K562 (cell line): Measurements from ENCODE around the gene PPP1R3C. TPM values are rescaled to one million over a fixed set of nuclear protein-coding genes. Genes with fewer than 3 reads are reported as not detected.

Experiments used
- ATF1 ChIP-seq, 2 experiments: fragments of 450-650 bp in 1 of 2; IDR thresholded peaks; 2 replicates each; pipeline ENCODE4 v1.6.1; 2016; ENCODE audit warnings: missing compliant biosample characterization in 1 of 2, missing genetic modification characterization in 1 of 2
- ATF3 ChIP-seq, 2 experiments: fragments of 450-650 bp in 1 of 2; sonication (generic) in 1 of 2; formaldehyde crosslinking in 1 of 2; IDR thresholded peaks in 1 of 2; conservative IDR thresholded peaks in 1 of 2; 2 replicates each; pipeline versions ENCODE4 v1.6.1 to v1.8.1; 2016 to 2023; ENCODE audit warnings: mild to moderate bottlenecking in 2 of 2, moderate library complexity in 2 of 2, inconsistent platforms in 1 of 2, missing genetic modification reagents in 1 of 2
- BCL6 ChIP-seq: fragments of 250-450 bp; sonication (Bioruptor Pico); IDR thresholded peaks from 2 replicates; pipeline ENCODE4 v1.4.0; 2020
- BRD4 ChIP-seq: fragments of 200-600 bp; sonication (generic); IDR thresholded peaks from 2 replicates; pipeline ENCODE4 v1.6.1; 2017; ENCODE audit warnings: inconsistent platforms
- FOXK2 ChIP-seq, 2 experiments: fragments of 450-650 bp; IDR thresholded peaks in 1 of 2; conservative IDR thresholded peaks in 1 of 2; 2 replicates each; pipeline ENCODE4 v1.6.1; 2016; ENCODE audit warnings: low read depth in 2 of 2, mild to moderate bottlenecking in 1 of 2
- IRF1 ChIP-seq: sonication (generic); formaldehyde crosslinking; IDR thresholded peaks from 2 replicates; pipeline ENCODE4 v1.8.0; 2022; ENCODE audit warnings: missing genetic modification reagents, mild to moderate bottlenecking, borderline replicate concordance
- JUNB ChIP-seq: fragments of 450-650 bp; formaldehyde crosslinking; conservative IDR thresholded peaks from 2 replicates; pipeline ENCODE4 v1.4.0; 2020; ENCODE audit warnings: mild to moderate bottlenecking
- JUND ChIP-seq, 2 experiments: IDR thresholded peaks; 2 replicates in 1 of 2; 3 replicates in 1 of 2; pipeline ENCODE4 v1.6.1; 2011; ENCODE audit warnings: borderline replicate concordance in 2 of 2, low read depth in 2 of 2, low read length in 2 of 2, improper control_type of control experiment in 1 of 2, missing biosample characterization in 1 of 2, missing genetic modification characterization in 1 of 2, missing genetic modification reagents in 1 of 2
- KLF16 ChIP-seq: IDR thresholded peaks from 2 replicates; pipeline ENCODE4 v1.6.1; 2016; ENCODE audit warnings: antibody characterized with exemption
- MAFF ChIP-seq: IDR thresholded peaks from 2 replicates; pipeline ENCODE4 v1.6.1; 2012; ENCODE audit warnings: low read length, improper control_type of control experiment
- MLLT1 ChIP-seq, 2 experiments: fragments of 450-650 bp; IDR thresholded peaks; 2 replicates each; pipeline ENCODE4 v1.6.1; 2016
- MYBL2 ChIP-seq, 2 experiments: fragments of 450-650 bp in 1 of 2; sonication (generic) in 1 of 2; formaldehyde crosslinking in 1 of 2; IDR thresholded peaks; 2 replicates each; pipeline versions ENCODE4 v1.6.1 to v1.8.1; 2017 to 2022; ENCODE audit warnings: borderline replicate concordance in 1 of 2, inconsistent platforms in 1 of 2, low read depth in 1 of 2, mild to moderate bottlenecking in 1 of 2, missing genetic modification reagents in 1 of 2, moderate library complexity in 1 of 2
- NR2F6 ChIP-seq: fragments of 450-650 bp; formaldehyde crosslinking; IDR thresholded peaks from 2 replicates; pipeline ENCODE4 v1.4.0; 2020; ENCODE audit warnings: mild to moderate bottlenecking
- PKNOX1 ChIP-seq: fragments of 450-650 bp; IDR thresholded peaks from 2 replicates; pipeline ENCODE4 v1.6.1; 2016
- PML ChIP-seq: IDR thresholded peaks from 2 replicates; pipeline ENCODE4 v1.6.1; 2012; ENCODE audit warnings: low read length, inconsistent platforms
- RBFOX2 ChIP-seq: fragments of 200-400 bp; formaldehyde crosslinking; IDR thresholded peaks from 2 replicates; pipeline ENCODE4 v1.6.1; 2017; ENCODE audit warnings: low read depth, mild to moderate bottlenecking, low read length, moderate library complexity
- SIN3A ChIP-seq, 2 experiments: fragments of 150-350 bp in 1 of 2; IDR thresholded peaks; 2 replicates each; pipeline ENCODE4 v1.6.1; 2011 to 2016; ENCODE audit warnings: borderline replicate concordance in 2 of 2, low read depth in 2 of 2, low read length in 2 of 2, mild to moderate bottlenecking in 2 of 2, moderate library complexity in 2 of 2; ENCODE audit not compliant: control insufficient read depth in 1 of 2
- SMC3 ChIP-seq: conservative IDR thresholded peaks from 2 replicates; pipeline ENCODE4 v1.6.1; 2011; ENCODE audit warnings: low read depth, low read length, improper control_type of control experiment; ENCODE audit not compliant: insufficient read depth
- XRCC4 ChIP-seq: IDR thresholded peaks from one replicate; pipeline ENCODE4 v1.6.1; 2011; ENCODE audit not compliant: insufficient read depth, insufficient read length; ENCODE audit errors: extremely low read depth
- ZBED1 ChIP-seq: IDR thresholded peaks from 2 replicates; pipeline ENCODE4 v1.6.1; 2014
- ZNF165 ChIP-seq: fragments of 250-450 bp; sonication (Bioruptor Pico); IDR thresholded peaks from 2 replicates; pipeline ENCODE4 v1.4.0; 2020; ENCODE audit warnings: borderline replicate concordance
- ZNF24 ChIP-seq: fragments of 450-650 bp; IDR thresholded peaks from 2 replicates; pipeline ENCODE4 v1.6.1; 2016
- ZNF584 ChIP-seq: fragments of 200-800 bp; sonication (Bioruptor generic); IDR thresholded peaks from 2 replicates; pipeline ENCODE4 v1.6.1; 2016; ENCODE audit warnings: low read depth, mild to moderate bottlenecking, missing genetic modification characterization, missing compliant biosample characterization
- polyA plus RNA-seq, 8 experiments: library from polyadenylated mRNA; depleted of rRNA in 4 of 8; stranded (reverse) in 5 of 8; unstranded in 3 of 8; fragments of >200 nt; fragmentation: Nextera tagmentation in 2 of 8; fragmentation: Illumina TruSeq in 1 of 8; extraction: Ambion mirVana in 2 of 8; extraction: Trizol in 1 of 8; gene quantifications; 2 replicates each; pipeline versions ENCODE4 v1.2.1 to v1.2.3, GENCODE V29; 2011 to 2014; ENCODE audit warnings: inconsistent platforms in 1 of 8, missing spikeins in 1 of 8
- total RNA-seq, 7 experiments: library from RNA; depleted of rRNA in 6 of 7; stranded (reverse); fragments of >200 nt in 6 of 7; fragmentation: Illumina TruSeq in 2 of 7; extraction: Trizol in 2 of 7; gene quantifications; 2 replicates each; pipeline versions ENCODE4 v1.2.1 to v1.2.3, GENCODE V29; 2011 to 2021; ENCODE audit warnings: low replicate concordance in 1 of 7

Gene PPP1R3C
- total and polyA plus RNA-seq, 9 of the 15 experiments (the other 6 are each of a cell fraction or from before 2014, with no cell fraction given), result 0.06 to 0.24 (median 0.12) TPM; not detected in 3

- TF ChIP-seq XRCC4 (no peak), JUNB (CRISPR knock-in tag) (no peak), KLF16 (no peak), ATF3 (IDR thresholded peaks at IDR 0.05) (peak; percentile 83), ATF3 (CRISPR knock-in tag; conservative IDR thresholded peaks at IDR 0.05) (no peak), BRD4 (peak; percentile 94), PKNOX1 (no peak), SMC3 (no peak), RBFOX2 (0 out of 2 replicates have a peak, but pooled peaks have one; percentile 34), ZNF584 (peak; percentile 55; the same call in 1 of the 2 replicates), PML (0 out of 2 replicates have a peak, but pooled peaks have one; percentile 29), ZNF24 (peak; percentile 79), FOXK2 (conservative IDR thresholded peaks at IDR 0.05 in 1 of 2, IDR thresholded peaks at IDR 0.05 in 1 of 2; ENCODE audit: low read depth in 2 of 2) (no peak), NR2F6 (CRISPR knock-in tag) (no peak), IRF1 (CRISPR knock-in tag) (no peak), JUND (IDR thresholded peaks at IDR 0.05; ENCODE audit: borderline replicate concordance, low read depth, low read length) (peak; percentile 90), JUND (tag; IDR thresholded peaks at IDR 0.05; ENCODE audit: borderline replicate concordance, low read depth, low read length) (peak; percentile 87; the same call in 2 of the 3 replicates), MLLT1 (IDR thresholded peaks at IDR 0.05) (peak; percentile 37 to 55; a peak in 1 of 4 replicates), ZBED1 (no peak), ZNF165 (CRISPR knock-in tag) (no peak), SIN3A (IDR thresholded peaks at IDR 0.05; ENCODE audit: borderline replicate concordance in 2 of 2, control insufficient read depth in 1 of 2, low read depth in 2 of 2, low read length in 2 of 2) (no peak), MYBL2 (IDR thresholded peaks at IDR 0.05; ENCODE audit: low read depth) (no peak), MYBL2 (CRISPR knock-in tag; IDR thresholded peaks at IDR 0.05; ENCODE audit: borderline replicate concordance) (no peak), ATF1 (CRISPR knock-in tag; IDR thresholded peaks at IDR 0.05) (no peak), ATF1 (tag; IDR thresholded peaks at IDR 0.05) (0 out of 2 replicates have a peak, but pooled peaks have one; percentile 8), BCL6 (CRISPR knock-in tag) (no peak), MAFF (peak; percentile 43; the same call in 1 of the 2 replicates)
Measured at GRCh38 chr10:91607646-91608403, 25.0 kb downstream of the PPP1R3C start (continued).
